ENCODE data around the gene CCDC83. TPM values are rescaled to one million over a fixed set of nuclear protein-coding genes. Genes with fewer than 3 reads are reported as not detected.
"Not testable (repeated sequence)": the region's sequence is repeated elsewhere in the genome, so short reads cannot be mapped to it uniquely, and the experiment has no call there.

Gene CCDC83
- polyA plus RNA-seq, 3 donors, result not detected

GRCh38 chr11:85835729-85836128, 19.5 kb upstream of the CCDC83 start:
- H3K9ac ChIP-seq (ENCODE audit: insufficient read depth, low read length, poor library complexity, severe bottlenecking), result no peak overlapping the region
- H3K4me2 ChIP-seq (replicated peaks; ENCODE audit: extremely low read depth, low read length, poor library complexity, severe bottlenecking), result no peak overlapping the region
- H3K4me1 ChIP-seq (ENCODE audit: control insufficient read depth in 1 of 2, insufficient read depth in 2 of 2, low read length in 2 of 2), result no peaks in the 10 kb centered on the region
- peaks cover 0 to 2% (median 0%) of the 10 kb centered on the region in 3 donors for H3K27me3 Mint-ChIP-seq (ENCODE audit: low read depth in 3 of 3)
- no peak for DNase-seq
- H4K20me1 ChIP-seq (ENCODE audit: insufficient read depth, low read length), result no peaks in the 10 kb centered on the region
- intact Hi-C loops (cut with micrococcal nuclease), result no loop called here
- no peaks in the 10 kb centered on the region for H3K36me3 Mint-ChIP-seq
- peaks cover 1 to 10% (median 4%) of the 10 kb centered on the region in 7 donors for H3K9me3 Mint-ChIP-seq
- no peak overlapping the region for H3K4me3 Mint-ChIP-seq
- H3K27ac ChIP-seq (ENCODE audit: low read depth in 1 of 2, low read length in 2 of 2), result no peak overlapping the region
- H3K79me2 ChIP-seq (ENCODE audit: insufficient read depth, low read length), result no peaks in the 10 kb centered on the region
- H3K4me1 Mint-ChIP-seq, result peaks cover under 1% of the 10 kb centered on the region
- H3K36me3 ChIP-seq (replicated peaks in 1 of 2; ENCODE audit: control insufficient read depth in 1 of 2, insufficient read depth in 2 of 2, low read length in 2 of 2), result no peaks in the 10 kb centered on the region
- H3K9me3 ChIP-seq (replicated peaks in 1 of 2; ENCODE audit: control insufficient read depth in 1 of 2, insufficient read depth in 1 of 2, low read length in 2 of 2), result peaks cover 0 to 3% of the 10 kb centered on the region in 2 donors
- H3K27me3 ChIP-seq (ENCODE audit: control insufficient read depth in 2 of 2, insufficient read depth in 2 of 2, low read length in 2 of 2), result no peaks in the 10 kb centered on the region
- no peak overlapping the region for H3K4me3 ChIP-seq (replicated peaks in 1 of 3; ENCODE audit: low read depth in 2 of 3, low read length in 3 of 3)
- no peak overlapping the region for H3K27ac Mint-ChIP-seq
- WGBS (ENCODE audit: insufficient coverage), result no CpG with 5 or more reads among the region's 3 CpGs
- no peak overlapping the region for H2AFZ ChIP-seq (ENCODE audit: insufficient read depth, low read depth, low read length, poor library complexity, severe bottlenecking)
- TF ChIP-seq CTCF (IDR thresholded peaks at IDR 0.05), result no peak

GRCh38 chr11:85840932-85841331, 14.3 kb upstream of the CCDC83 start:
- H3K4me1 Mint-ChIP-seq; H3K4me3 ChIP-seq (replicated peaks in 1 of 3; ENCODE audit: low read depth in 2 of 3, low read length in 3 of 3); H3K4me3 Mint-ChIP-seq; DNase-seq; H2AFZ ChIP-seq (ENCODE audit: insufficient read depth, low read depth, low read length, poor library complexity, severe bottlenecking); H3K9me3 Mint-ChIP-seq; H3K4me2 ChIP-seq (replicated peaks; ENCODE audit: extremely low read depth, low read length, poor library complexity, severe bottlenecking); H3K9ac ChIP-seq (ENCODE audit: insufficient read depth, low read length, poor library complexity, severe bottlenecking); H3K36me3 ChIP-seq (replicated peaks in 1 of 2; ENCODE audit: control insufficient read depth in 1 of 2, insufficient read depth in 2 of 2, low read length in 2 of 2); H3K4me1 ChIP-seq (ENCODE audit: control insufficient read depth in 1 of 2, insufficient read depth in 2 of 2, low read length in 2 of 2); H3K27me3 Mint-ChIP-seq (ENCODE audit: low read depth in 3 of 3); H3K36me3 Mint-ChIP-seq; H3K27me3 ChIP-seq (ENCODE audit: control insufficient read depth in 2 of 2, insufficient read depth in 2 of 2, low read length in 2 of 2); H3K27ac ChIP-seq (ENCODE audit: low read depth in 1 of 2, low read length in 2 of 2); H4K20me1 ChIP-seq (ENCODE audit: insufficient read depth, low read length); H3K27ac Mint-ChIP-seq; H3K9me3 ChIP-seq (replicated peaks in 1 of 2; ENCODE audit: control insufficient read depth in 1 of 2, insufficient read depth in 1 of 2, low read length in 2 of 2); H3K79me2 ChIP-seq (ENCODE audit: insufficient read depth, low read length); intact Hi-C loops (cut with micrococcal nuclease): not testable (repeated sequence)
